Stimulated activated CD8-positive, alpha-beta memory T cell treated with anti-CD3 and anti-CD28 coated beads, Interleukin-4, amount 100 ng/mL, for 1 hour (primary cell): ENCODE data around the gene PTPN13.
"Not testable (repeated sequence)": the region's sequence is repeated elsewhere in the genome, so short reads cannot be mapped to it uniquely, and the experiment has no call there.

ENCODE experiments used
- DNase-seq, 2 donors: peaks; one replicate each; pipeline ENCODE4 v3.0.0-alpha.2; 2020; ENCODE audit warnings: low read depth in 2 of 2, low spot score in 1 of 2

PTPN13 gene

DNA sequence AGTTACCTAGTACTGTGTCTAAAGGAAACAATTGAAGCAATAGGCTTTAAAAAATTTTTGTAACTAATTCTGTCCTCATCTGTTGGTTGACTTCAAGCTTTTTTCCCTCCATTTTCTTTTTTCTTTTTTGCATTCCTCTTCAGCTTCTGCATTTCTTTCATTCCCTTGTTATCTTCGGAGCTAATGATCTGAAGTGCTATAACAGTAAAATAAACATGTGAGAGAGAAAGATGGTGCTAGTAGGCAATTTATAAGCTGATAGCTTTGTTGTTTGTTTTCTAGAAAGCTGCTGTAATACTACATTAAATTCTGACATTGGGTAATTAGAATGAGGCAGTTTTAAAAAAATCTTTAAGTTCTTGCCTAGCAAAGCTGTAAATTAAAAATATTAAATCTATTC lies 37.1 kb downstream of the PTPN13 start:
- DNase-seq: no peak

- no peak for DNase-seq
Measured at GRCh38 chr4:86633854-86634253, 39.7 kb downstream of the PTPN13 start.

DNA sequence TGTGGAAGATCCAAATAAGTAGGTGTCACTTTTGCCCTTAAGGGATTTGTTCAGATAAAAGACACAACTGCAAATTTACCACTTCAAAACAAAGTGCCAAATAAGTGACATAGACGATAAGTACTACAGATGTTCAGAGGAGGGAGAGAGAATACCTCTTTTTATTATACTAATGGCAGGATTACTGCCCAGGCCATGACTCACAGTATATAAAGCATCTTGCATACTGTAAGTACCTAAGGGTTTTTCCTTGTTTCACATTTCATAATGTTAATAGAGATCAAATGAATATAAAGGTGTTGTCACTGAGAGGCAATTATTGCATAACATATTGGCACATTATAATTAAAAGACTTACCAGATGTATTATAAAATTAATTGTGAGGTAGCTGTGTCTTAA lies 46.4 kb downstream of the PTPN13 start:
- DNase-seq: no peak

- no peak for DNase-seq
Measured at GRCh38 chr4:86641516-86642090, 47.5 kb downstream of the PTPN13 start.

GRCh38 chr4:86644892-86645291 lies 50.8 kb downstream of the PTPN13 start:
- no peak for DNase-seq

DNA sequence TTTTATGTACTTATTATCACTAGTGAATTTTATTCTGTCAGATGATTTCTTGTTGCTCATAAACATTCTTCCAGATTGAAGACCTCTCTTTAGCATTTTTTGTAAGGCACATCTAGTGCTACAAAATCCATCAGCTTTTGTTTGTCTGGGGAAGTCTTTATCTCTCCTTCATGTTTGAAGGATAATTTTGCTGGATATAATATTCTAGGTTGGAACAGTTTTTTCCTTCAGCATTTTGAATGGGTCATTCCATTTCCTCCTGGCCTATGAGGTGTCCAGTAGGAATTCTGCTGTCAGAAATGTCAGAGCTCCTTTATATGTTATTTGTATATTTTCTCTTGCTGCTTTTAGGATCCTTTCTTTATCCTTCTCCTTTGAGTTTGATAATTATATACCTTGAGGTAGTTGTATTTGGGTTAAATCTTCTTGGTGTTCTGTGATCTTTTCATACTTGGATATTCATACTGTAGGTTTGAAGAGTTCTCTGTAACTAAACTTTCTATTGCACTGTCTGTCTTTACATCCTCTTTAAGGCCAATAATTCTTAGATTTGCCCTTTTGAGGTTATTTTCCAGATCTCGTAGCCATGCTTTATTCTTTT lies 58.3 kb downstream of the PTPN13 start:
- no peak for DNase-seq

GRCh38 chr4:86653237-86653865 lies 59.2 kb downstream of the PTPN13 start:
- DNase-seq: no peak

GRCh38 chr4:86656781-86657180 lies 62.7 kb downstream of the PTPN13 start:
- DNase-seq: not testable (repeated sequence)

DNA sequence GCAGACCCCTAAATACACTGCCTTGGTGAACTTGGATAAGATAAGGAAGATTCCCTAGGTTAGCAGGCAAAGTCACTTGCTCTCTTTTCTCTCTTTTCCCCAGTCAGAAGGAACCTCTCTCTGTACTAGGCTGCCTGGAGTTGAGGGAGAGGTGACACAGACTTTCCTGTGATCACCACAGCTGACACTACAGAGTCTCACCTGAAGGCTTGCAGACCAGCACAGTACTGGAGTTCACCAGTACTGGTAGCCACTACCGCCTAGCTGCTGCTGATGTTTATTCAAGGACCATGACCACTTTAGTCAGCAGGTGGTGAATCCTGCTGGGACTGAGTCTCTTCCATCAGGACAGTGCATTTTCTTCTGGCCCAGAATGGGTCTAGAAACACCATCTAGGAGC lies 63.3 kb downstream of the PTPN13 start:
- DNase-seq: no peak

GRCh38 chr4:86657910-86658309 lies 63.8 kb downstream of the PTPN13 start:
- DNase-seq: no peak

DNA sequence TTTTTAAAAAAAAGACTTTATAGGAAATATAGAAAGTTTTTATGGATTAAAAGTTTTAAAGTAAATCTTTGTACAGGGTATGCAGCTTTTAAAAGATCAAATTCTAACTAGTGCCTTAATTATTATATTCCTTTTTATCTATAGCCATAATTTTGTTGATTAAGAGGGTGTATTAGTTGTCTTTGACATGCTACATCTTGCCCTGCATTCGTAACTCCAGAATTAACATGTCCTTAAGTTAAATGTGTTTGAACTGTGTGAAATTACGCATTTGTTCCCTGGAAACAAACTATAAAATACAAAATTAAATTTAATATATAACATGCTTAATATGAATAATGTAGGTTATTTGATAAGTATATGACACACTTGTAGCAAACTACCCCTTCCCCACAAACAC lies 66.3 kb downstream of the PTPN13 start:
- no peak for DNase-seq

DNA sequence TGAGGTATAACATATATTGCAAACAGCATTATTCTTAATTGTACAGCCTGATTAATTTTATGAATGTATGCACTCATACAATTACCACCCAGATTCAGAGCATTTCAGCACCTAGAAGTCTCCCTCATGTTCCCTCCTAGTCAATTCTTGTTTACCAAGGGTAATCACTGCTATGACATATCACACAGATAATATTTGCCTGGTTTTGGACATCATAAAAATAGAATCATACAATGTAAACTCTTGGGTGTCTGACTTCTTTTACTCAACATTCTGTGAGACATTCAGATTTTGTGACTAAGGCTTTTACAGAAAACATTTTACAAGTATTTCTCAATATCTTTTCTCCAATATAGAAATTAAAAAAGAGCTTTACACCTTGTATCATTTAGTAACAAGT lies 66.9 kb downstream of the PTPN13 start:
- DNase-seq: no peak

DNA sequence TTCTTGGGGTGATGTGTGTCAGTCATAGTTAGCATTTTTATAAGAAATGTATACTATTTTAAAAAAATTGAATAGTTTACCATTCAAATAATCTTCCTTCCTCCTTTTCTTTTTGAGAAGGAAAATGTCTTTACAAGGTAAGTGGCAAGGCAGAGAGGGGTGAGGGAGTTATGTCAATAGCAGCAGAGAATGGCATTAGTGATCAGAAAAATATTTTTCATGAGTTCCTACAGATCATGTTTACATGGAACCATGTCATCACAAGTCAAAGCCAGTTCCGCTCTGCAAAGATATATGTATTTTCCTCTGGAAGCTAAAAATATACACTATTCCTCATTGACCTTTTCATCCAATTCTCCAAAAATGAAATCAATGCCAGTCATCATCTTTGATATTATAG lies 67.3 kb downstream of the PTPN13 start:
- DNase-seq: no peak

DNA sequence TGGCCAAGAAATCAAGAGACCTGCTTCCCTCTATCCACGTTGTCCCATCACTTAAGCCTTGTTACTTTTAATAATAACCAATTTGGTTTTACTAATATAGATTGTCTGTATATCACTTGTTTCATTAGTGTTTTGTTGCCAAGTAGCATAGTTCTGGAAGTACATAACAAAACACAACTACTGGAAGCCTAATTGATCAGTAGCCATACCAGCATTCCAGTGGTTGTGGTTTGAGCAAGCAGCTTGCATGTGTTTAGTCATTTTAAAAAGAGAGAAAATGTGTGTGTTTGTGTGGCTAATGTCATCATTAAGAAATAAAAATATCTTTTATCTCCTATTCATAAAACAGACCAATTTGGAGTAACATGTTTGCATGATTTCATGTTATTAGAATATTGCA lies 70.8 kb downstream of the PTPN13 start:
- DNase-seq: no peak

GRCh38 chr4:86670298-86670697 lies 76.2 kb downstream of the PTPN13 start:
- DNase-seq: no peak

- DNase-seq: no peak
Measured at GRCh38 chr4:86670756-86671155, 76.6 kb downstream of the PTPN13 start.

DNA sequence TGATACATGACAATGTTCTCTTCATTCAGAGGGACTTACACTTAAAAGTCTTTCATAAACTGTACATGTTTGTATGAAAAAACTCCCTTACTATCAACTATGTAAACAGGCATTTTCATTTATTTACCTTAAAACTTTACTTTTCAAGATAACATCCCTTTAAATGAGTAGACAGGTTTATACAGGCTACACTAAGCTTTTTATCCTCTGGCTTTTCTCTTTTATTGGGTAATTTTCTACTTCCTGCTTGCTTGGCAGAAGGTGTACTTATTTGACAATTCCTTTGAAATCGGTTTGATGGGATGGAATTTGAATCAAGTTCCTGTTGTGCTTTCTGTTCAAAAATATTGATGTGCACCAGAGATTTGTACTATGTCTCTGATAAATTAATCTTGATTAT lies 81.4 kb downstream of the PTPN13 start:
- no peak for DNase-seq

- DNase-seq: no peak
Measured at GRCh38 chr4:86678796-86679195, 84.7 kb downstream of the PTPN13 start.

- no peak for DNase-seq
Measured at GRCh38 chr4:86679441-86679840, 85.3 kb downstream of the PTPN13 start.

- no peak for DNase-seq
Measured at GRCh38 chr4:86683167-86683566, 89.1 kb downstream of the PTPN13 start.

- no peak for DNase-seq
Measured at GRCh38 chr4:86683983-86684382, 89.9 kb downstream of the PTPN13 start.

DNA sequence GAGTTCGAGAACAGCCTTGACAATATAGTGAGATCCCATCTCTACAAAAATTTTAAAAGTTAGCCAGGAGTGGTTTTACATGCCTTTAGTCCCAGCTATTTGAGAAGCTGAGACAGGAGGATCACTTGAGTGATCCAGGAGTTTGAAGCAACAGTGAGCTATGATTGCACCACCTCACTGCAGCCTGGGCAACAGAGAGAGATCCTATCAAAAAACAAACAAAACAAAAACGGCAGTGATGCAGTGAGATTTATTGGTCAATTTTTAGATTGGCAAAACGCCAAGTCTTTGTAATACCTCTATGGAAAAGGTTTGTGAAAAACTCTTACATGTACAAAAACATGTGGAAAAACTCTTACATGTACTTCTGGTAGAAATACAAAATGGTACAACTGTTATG lies 91.3 kb downstream of the PTPN13 start:
- DNase-seq: no peak

DNA sequence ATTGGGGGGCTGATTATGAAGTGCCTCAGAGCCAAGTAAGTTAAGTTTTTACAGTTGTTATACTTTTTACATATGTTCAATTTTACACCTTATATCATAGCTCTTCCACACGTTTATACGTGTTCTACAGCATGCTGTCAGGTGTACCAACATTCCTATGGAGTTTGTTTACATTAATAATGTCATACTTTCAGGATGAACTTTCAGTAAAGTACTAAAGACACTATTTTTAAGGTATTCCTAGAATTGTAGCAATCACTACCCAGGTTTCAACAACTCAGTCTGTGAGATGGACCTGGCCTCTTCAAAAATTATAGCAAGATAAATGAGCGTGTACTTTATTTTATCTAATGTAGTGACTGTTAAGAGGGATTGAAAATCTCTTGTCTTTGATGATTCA lies 92.6 kb downstream of the PTPN13 start:
- no peak for DNase-seq
